ENCODE data around the gene HPS1. TPM values are rescaled to one million over a fixed set of nuclear protein-coding genes. Genes with fewer than 3 reads are reported as not detected.

HPS1 gene
- total and polyA plus RNA-seq, 10 of the 15 experiments (the other 5 are each of a cell fraction or from before 2014, with no cell fraction given), result 27.1 to 138 (median 54.8) TPM

DNA sequence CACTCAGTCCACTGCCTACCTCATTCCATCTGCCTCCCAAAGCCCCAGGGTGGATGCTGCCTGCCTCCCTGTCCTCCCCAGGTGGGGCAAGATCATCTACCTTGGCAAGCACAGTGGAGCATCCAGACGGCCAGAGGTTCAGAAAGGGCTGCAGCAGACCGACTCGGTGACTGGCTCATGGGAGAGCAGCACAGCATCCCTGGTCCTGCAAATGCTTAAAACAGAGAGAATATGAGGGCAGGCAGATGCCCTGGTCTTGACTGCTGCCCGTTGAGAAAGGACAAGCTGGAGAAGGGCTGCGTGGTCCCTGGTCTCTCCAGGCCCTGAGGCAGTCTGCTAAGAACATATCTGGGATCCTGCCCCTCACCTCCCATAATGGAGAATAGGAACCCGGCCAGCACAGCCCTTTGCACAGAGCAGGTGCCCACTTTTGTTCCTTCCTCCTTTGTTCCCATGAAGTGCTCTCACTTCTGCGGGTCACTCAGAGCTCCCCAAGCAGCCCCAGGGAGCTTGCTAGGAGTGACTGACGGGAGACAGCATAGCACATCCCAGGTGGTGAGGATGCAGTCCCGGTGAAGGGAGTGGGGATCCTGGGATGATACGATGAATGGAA, 1.4 kb downstream of the HPS1 start:
- WGBS (ENCODE audit: insufficient coverage, insufficient replicate concordance, low lambda C conversion rate, missing lambda C conversion rate), result 90% methylated on average over 10 of the region's 10 CpGs
- intact Hi-C loops (cut with micrococcal nuclease; ENCODE audit: unreplicated experiment) (no loop called here), in situ Hi-C loops (cut with MboI) (no loop called here)
- Histone ChIP-seq H3K4me2 (ENCODE audit: control insufficient read depth, insufficient read depth) (peak overlapping the region; percentile 78), H3K79me2 (ENCODE audit: control insufficient read depth, insufficient read depth, low read length) (peaks cover 30% of the 10 kb centered on the region), H3K9me3 (replicated peaks; ENCODE audit: control insufficient read depth, insufficient read depth, low read length) (no peaks in the 10 kb centered on the region), H2AFZ (ENCODE audit: control insufficient read depth, low read depth, low read length) (no peak overlapping the region), H3K9ac (ENCODE audit: control insufficient read depth, insufficient read depth, low read length) (peak overlapping the region; percentile 93), H3K4me1 (ENCODE audit: control insufficient read depth, insufficient read depth, low read length) (peaks cover 15% of the 10 kb centered on the region), H3K4me3 (peak overlapping the region; percentile 84), H3K27ac (ENCODE audit: control insufficient read depth, insufficient read depth) (peak overlapping the region; percentile 91), H3K36me3 (ENCODE audit: control insufficient read depth in 2 of 2, insufficient read depth in 2 of 2, low read length in 1 of 2) (peaks cover 3 to 6% of the 10 kb centered on the region in 2 experiments), H3K27me3 (replicated peaks in 1 of 2; ENCODE audit: control insufficient read depth in 2 of 2, insufficient read depth in 2 of 2, low read length in 1 of 2) (no peaks in the 10 kb centered on the region), H4K20me1 (ENCODE audit: control insufficient read depth, insufficient read depth) (no peaks in the 10 kb centered on the region; the same call in 1 of the 2 replicates)
- FAIRE-seq (no peak), ATAC-seq (no peak), DNase-seq (ENCODE audit: low read depth, low spot score) (no peak)
- SMC1A ChIA-PET (ENCODE audit: uncharacterized antibody, unreplicated experiment), result interaction anchor here (1.0 kb wide), 1 partner anchor 22 kb away, joined by 4 read pairs; no protein-coding TSS in a partner anchor
- RAD21 ChIA-PET (ENCODE audit: unreplicated experiment), result interaction anchor here (0.7 to 0.9 kb wide), 2 partner anchors 41 kb away, joined by 3 read pairs; no protein-coding TSS in a partner anchor
- POLR2A ChIA-PET, result interaction anchor here (1.7 kb wide), 1 partner anchor 32 kb away, joined by 3 read pairs; no protein-coding TSS in a partner anchor
- BruUV-seq (replicated peaks), result no TSS peak
- CTCF ChIA-PET, result interaction anchor here (1.6 to 4.7 kb wide), 4 partner anchors 17 to 105 kb away, joined by 3 to 22 read pairs (median 6); no protein-coding TSS in a partner anchor
- TF ChIP-seq CBFB (IDR thresholded peaks at IDR 0.05; ENCODE audit: low read depth) (no peak), MXI1 (IDR thresholded peaks at IDR 0.05; ENCODE audit: low read depth, low read length) (no peak), SIX5 (IDR thresholded peaks at IDR 0.05; ENCODE audit: low read depth, low read length, severe bottlenecking) (no peak), HCFC1 (IDR thresholded peaks at IDR 0.05; ENCODE audit: low read length) (no peak), BMI1 (IDR thresholded peaks at IDR 0.05; ENCODE audit: borderline replicate concordance) (no peak)
- TF ChIP-seq, protein P1, sequence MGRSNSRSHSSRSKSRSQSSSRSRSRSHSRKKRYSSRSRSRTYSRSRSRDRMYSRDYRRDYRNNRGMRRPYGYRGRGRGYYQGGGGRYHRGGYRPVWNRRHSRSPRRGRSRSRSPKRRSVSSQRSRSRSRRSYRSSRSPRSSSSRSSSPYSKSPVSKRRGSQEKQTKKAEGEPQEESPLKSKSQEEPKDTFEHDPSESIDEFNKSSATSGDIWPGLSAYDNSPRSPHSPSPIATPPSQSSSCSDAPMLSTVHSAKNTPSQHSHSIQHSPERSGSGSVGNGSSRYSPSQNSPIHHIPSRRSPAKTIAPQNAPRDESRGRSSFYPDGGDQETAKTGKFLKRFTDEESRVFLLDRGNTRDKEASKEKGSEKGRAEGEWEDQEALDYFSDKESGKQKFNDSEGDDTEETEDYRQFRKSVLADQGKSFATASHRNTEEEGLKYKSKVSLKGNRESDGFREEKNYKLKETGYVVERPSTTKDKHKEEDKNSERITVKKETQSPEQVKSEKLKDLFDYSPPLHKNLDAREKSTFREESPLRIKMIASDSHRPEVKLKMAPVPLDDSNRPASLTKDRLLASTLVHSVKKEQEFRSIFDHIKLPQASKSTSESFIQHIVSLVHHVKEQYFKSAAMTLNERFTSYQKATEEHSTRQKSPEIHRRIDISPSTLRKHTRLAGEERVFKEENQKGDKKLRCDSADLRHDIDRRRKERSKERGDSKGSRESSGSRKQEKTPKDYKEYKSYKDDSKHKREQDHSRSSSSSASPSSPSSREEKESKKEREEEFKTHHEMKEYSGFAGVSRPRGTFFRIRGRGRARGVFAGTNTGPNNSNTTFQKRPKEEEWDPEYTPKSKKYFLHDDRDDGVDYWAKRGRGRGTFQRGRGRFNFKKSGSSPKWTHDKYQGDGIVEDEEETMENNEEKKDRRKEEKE (IDR thresholded peaks at IDR 0.05), result no peak
- TF ChIP-seq, protein P2, sequence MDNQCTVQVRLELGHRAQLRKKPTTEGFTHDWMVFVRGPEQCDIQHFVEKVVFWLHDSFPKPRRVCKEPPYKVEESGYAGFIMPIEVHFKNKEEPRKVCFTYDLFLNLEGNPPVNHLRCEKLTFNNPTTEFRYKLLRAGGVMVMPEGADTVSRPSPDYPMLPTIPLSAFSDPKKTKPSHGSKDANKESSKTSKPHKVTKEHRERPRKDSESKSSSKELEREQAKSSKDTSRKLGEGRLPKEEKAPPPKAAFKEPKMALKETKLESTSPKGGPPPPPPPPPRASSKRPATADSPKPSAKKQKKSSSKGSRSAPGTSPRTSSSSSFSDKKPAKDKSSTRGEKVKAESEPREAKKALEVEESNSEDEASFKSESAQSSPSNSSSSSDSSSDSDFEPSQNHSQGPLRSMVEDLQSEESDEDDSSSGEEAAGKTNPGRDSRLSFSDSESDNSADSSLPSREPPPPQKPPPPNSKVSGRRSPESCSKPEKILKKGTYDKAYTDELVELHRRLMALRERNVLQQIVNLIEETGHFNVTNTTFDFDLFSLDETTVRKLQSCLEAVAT (IDR thresholded peaks at IDR 0.05), result no peak
- TF ChIP-seq, protein P3, sequence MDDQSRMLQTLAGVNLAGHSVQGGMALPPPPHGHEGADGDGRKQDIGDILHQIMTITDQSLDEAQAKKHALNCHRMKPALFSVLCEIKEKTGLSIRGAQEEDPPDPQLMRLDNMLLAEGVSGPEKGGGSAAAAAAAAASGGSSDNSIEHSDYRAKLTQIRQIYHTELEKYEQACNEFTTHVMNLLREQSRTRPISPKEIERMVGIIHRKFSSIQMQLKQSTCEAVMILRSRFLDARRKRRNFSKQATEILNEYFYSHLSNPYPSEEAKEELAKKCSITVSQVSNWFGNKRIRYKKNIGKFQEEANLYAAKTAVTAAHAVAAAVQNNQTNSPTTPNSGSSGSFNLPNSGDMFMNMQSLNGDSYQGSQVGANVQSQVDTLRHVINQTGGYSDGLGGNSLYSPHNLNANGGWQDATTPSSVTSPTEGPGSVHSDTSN (IDR thresholded peaks at IDR 0.05; ENCODE audit: insufficient replicate concordance, low read depth, low read length), result no peak
- TF ChIP-seq, protein P4, sequence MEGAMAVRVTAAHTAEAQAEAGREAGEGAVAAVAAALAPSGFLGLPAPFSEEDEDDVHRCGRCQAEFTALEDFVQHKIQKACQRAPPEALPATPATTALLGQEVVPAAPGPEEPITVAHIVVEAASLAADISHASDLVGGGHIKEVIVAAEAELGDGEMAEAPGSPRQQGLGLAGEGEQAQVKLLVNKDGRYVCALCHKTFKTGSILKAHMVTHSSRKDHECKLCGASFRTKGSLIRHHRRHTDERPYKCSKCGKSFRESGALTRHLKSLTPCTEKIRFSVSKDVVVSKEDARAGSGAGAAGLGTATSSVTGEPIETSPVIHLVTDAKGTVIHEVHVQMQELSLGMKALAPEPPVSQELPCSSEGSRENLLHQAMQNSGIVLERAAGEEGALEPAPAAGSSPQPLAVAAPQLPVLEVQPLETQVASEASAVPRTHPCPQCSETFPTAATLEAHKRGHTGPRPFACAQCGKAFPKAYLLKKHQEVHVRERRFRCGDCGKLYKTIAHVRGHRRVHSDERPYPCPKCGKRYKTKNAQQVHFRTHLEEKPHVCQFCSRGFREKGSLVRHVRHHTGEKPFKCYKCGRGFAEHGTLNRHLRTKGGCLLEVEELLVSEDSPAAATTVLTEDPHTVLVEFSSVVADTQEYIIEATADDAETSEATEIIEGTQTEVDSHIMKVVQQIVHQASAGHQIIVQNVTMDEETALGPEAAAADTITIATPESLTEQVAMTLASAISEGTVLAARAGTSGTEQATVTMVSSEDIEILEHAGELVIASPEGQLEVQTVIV (IDR thresholded peaks at IDR 0.05; ENCODE audit: borderline replicate concordance, partially characterized antibody), result no peak
- TF ChIP-seq, protein P5, sequence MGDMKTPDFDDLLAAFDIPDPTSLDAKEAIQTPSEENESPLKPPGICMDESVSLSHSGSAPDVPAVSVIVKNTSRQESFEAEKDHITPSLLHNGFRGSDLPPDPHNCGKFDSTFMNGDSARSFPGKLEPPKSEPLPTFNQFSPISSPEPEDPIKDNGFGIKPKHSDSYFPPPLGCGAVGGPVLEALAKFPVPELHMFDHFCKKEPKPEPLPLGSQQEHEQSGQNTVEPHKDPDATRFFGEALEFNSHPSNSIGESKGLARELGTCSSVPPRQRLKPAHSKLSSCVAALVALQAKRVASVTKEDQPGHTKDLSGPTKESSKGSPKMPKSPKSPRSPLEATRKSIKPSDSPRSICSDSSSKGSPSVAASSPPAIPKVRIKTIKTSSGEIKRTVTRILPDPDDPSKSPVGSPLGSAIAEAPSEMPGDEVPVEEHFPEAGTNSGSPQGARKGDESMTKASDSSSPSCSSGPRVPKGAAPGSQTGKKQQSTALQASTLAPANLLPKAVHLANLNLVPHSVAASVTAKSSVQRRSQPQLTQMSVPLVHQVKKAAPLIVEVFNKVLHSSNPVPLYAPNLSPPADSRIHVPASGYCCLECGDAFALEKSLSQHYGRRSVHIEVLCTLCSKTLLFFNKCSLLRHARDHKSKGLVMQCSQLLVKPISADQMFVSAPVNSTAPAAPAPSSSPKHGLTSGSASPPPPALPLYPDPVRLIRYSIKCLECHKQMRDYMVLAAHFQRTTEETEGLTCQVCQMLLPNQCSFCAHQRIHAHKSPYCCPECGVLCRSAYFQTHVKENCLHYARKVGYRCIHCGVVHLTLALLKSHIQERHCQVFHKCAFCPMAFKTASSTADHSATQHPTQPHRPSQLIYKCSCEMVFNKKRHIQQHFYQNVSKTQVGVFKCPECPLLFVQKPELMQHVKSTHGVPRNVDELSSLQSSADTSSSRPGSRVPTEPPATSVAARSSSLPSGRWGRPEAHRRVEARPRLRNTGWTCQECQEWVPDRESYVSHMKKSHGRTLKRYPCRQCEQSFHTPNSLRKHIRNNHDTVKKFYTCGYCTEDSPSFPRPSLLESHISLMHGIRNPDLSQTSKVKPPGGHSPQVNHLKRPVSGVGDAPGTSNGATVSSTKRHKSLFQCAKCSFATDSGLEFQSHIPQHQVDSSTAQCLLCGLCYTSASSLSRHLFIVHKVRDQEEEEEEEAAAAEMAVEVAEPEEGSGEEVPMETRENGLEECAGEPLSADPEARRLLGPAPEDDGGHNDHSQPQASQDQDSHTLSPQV (IDR thresholded peaks at IDR 0.05), result no peak
